MM.1S (cell line): Measurements from ENCODE around the gene SLC9A3.

Experiments
- EZH2 ChIP-seq: fragments of 300-600 bp; sonication (generic); optimal IDR thresholded peaks from 2 replicates; pipeline ENCODE3; 2017; ENCODE audit warnings: low read depth, mild to moderate bottlenecking, antibody characterized with exemption, low read length, mixed read lengths
- EZH2phosphoT487 ChIP-seq: fragments of 300-600 bp; sonication (generic); IDR thresholded peaks from 2 replicates; pipeline ENCODE4 v1.6.1; 2018; ENCODE audit warnings: antibody characterized with exemption, low read length
- TF ChIP-seq, protein P1 (sequence below): fragments of 300-600 bp; sonication (generic); IDR thresholded peaks from 2 replicates; pipeline ENCODE4 v1.5.1; 2016; ENCODE audit warnings: antibody characterized with exemption, low read length, mixed read lengths

DNA sequence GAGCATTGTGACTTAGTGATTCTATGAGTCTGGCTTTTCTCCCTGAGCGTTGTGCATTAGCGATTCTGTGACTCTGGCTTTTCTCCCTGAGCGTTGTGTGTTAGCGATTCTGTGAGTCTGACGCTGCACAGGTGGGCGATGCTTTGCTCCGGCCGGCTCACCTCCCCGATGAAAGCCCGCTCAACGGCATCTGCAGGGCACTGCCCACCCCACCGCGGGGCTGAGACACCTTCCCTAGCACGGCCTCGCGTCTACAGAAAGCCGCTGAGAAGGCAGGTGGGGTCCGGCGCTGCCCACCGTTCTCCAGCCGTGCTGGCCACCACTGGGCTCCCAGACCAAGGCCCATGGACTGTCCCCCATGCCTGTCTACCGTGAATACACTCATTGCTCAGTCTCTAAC lies 12.8 kb upstream of the SLC9A3 start:
- TF ChIP-seq, protein P1, sequence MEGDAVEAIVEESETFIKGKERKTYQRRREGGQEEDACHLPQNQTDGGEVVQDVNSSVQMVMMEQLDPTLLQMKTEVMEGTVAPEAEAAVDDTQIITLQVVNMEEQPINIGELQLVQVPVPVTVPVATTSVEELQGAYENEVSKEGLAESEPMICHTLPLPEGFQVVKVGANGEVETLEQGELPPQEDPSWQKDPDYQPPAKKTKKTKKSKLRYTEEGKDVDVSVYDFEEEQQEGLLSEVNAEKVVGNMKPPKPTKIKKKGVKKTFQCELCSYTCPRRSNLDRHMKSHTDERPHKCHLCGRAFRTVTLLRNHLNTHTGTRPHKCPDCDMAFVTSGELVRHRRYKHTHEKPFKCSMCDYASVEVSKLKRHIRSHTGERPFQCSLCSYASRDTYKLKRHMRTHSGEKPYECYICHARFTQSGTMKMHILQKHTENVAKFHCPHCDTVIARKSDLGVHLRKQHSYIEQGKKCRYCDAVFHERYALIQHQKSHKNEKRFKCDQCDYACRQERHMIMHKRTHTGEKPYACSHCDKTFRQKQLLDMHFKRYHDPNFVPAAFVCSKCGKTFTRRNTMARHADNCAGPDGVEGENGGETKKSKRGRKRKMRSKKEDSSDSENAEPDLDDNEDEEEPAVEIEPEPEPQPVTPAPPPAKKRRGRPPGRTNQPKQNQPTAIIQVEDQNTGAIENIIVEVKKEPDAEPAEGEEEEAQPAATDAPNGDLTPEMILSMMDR = no peak
- TF ChIP-seq EZH2 (no peak), EZH2phosphoT487 (no peak)
